Ovary (tissue), 9 donors: ENCODE measurements around the gene ENAH. TPM values are rescaled to one million over a fixed set of nuclear protein-coding genes. Genes with fewer than 3 reads are reported as not detected.

Experiments
- DNase-seq, 5 donors: peaks; one replicate each; pipeline ENCODE4 v3.0.0-alpha.2; 2019 to 2020
- H3K27ac ChIP-seq, 2 donors: fragments of 200-600 bp; one replicate each; pipeline versions ENCODE4 v1.5.1 to v1.8.0; 2019 to 2022
- H3K27me3 ChIP-seq: fragments of 200-600 bp; one replicate; pipeline ENCODE4 v1.8.0; 2022
- H3K36me3 ChIP-seq: fragments of 200-600 bp; sonication (generic); one replicate; pipeline ENCODE4 v1.5.1; 2019
- H3K4me1 ChIP-seq: one replicate; pipeline ENCODE4 v1.8.1; 2013; ENCODE audit warnings: mild to moderate bottlenecking, moderate library complexity; ENCODE audit not compliant: insufficient read depth
- H3K4me3 ChIP-seq: fragments of 200-600 bp; sonication (generic); one replicate; pipeline ENCODE4 v1.5.1; 2017
- H3K9me3 ChIP-seq, 2 donors: fragments of 200-600 bp in 1 of 2; sonication (generic) in 1 of 2; one replicate each; pipeline versions ENCODE4 v1.5.1 to v1.8.1; 2013 to 2019; ENCODE audit warnings: mild to moderate bottlenecking in 1 of 2, moderate library complexity in 1 of 2
- EP300 ChIP-seq: sonication (generic); formaldehyde crosslinking; IDR thresholded peaks from one replicate; pipeline ENCODE4 v1.6.1; 2017; ENCODE audit warnings: antibody characterized with exemption
- POLR2A ChIP-seq: fragments of 450-650 bp; IDR thresholded peaks from one replicate; pipeline ENCODE4 v1.6.1; 2017; ENCODE audit warnings: antibody characterized with exemption, mild to moderate bottlenecking, moderate library complexity
- WGBS, 3 donors: extraction: QIAGEN DNeasy Blood & Tissue Kit in 1 of 3; methylation state at CpG; one replicate each; pipeline versions ENCODE4 v1.1.5 to v1.1.7; 2013 to 2017; 5-methylcytosine and 5-hydroxymethylcytosine counted together
- intact Hi-C, 4 donors: fragments of 100-400 bp; cut with DNase I; formaldehyde crosslinking; loops; one replicate each; pipeline versions ENCODE4 v1.11.0 to v1.15.1; 2022 to 2023
- polyA plus RNA-seq, 2 donors: library from polyadenylated mRNA; stranded (reverse); fragments of 200-250 nt in 1 of 2; fragments of 350-450 nt in 1 of 2; fragmentation: Illumina TruSeq in 1 of 2; extraction: RNeasy Lipid Tissue Mini Kit (QIAGEN cat#74804) in 1 of 2; gene quantifications; one replicate each; pipeline ENCODE4 v1.2.3, GENCODE V29; 2013 to 2014
- total RNA-seq, 7 donors: library from RNA; depleted of rRNA in 2 of 7; stranded (reverse); fragments of >200 nt in 2 of 7; fragmentation: NEBNext Ultra II Directional in 3 of 7; extraction: Animal tissue kit (Norgen Biotek cat#: 25700) in 3 of 7; gene quantifications; one replicate each; pipeline versions ENCODE4 v1.1.0 to v1.2.4, GENCODE V29; 2016 to 2023
- TF ChIP-seq, protein P1 (sequence below), 3 donors: fragments of 450-650 bp in 2 of 3; fragments of 200-600 bp in 1 of 3; IDR thresholded peaks; one replicate each; pipeline versions ENCODE4 v1.5.1 to v1.8.0; 2016 to 2022; ENCODE audit warnings: antibody characterized with exemption in 3 of 3, mild to moderate bottlenecking in 1 of 3
- donor health status: DM: no; HTN: no; CAD: no; lungs with moderate emphysema.
- donor health status: DM: no; HTN: no; CAD: no.
- donor health status: Bipolar disorder and iron deficiency.
- donor health status: DM: yes; HTN: yes; CAD: no.
- donor health status: DM: no; HTN: no; CAD: no.
- donor health status: DM: yes; HTN: yes; CAD: no.

Gene ENAH
- total and polyA plus RNA-seq, 9 donors, result 33.4 to 137 (median 88.6) TPM

DNA sequence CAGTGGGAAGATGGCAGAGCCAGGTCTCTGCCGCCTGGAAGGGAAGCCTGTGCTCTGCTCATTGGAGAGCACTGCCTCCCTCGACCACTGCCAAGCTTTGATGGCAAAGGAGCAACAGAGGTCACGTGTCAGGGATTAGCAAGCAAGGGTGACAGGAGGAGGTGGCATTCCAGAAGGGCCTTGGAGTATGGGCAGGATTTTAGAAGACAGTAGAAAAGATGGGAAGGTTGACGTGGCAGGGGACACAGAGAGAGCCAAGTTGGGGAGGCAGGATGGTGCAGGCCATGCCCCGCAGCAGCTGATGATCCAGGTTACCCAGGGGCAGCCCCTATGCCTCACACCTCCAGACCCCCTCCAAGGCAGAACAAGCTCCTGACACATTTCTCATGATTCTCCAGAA lies 203.1 kb downstream of the ENAH start:
- TF ChIP-seq POLR2A (no peak), EP300 (no peak)
- TF ChIP-seq, protein P1, sequence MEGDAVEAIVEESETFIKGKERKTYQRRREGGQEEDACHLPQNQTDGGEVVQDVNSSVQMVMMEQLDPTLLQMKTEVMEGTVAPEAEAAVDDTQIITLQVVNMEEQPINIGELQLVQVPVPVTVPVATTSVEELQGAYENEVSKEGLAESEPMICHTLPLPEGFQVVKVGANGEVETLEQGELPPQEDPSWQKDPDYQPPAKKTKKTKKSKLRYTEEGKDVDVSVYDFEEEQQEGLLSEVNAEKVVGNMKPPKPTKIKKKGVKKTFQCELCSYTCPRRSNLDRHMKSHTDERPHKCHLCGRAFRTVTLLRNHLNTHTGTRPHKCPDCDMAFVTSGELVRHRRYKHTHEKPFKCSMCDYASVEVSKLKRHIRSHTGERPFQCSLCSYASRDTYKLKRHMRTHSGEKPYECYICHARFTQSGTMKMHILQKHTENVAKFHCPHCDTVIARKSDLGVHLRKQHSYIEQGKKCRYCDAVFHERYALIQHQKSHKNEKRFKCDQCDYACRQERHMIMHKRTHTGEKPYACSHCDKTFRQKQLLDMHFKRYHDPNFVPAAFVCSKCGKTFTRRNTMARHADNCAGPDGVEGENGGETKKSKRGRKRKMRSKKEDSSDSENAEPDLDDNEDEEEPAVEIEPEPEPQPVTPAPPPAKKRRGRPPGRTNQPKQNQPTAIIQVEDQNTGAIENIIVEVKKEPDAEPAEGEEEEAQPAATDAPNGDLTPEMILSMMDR (IDR thresholded peaks at IDR 0.05), result no peak
- H3K36me3 ChIP-seq, result no peaks in the 10 kb centered on the region
- H3K27ac ChIP-seq, result no peak overlapping the region
- no peak overlapping the region for H3K4me3 ChIP-seq
- no peaks in the 10 kb centered on the region for H3K9me3 ChIP-seq
- peaks cover 12% of the 10 kb centered on the region for H3K4me1 ChIP-seq
- intact Hi-C loops, result no loop called here
- no peaks in the 10 kb centered on the region for H3K27me3 ChIP-seq
- no peak for DNase-seq
- 92 to 94% (median 93%) methylated on average over 5 of the region's 5 CpGs for WGBS, 3 donors

DNA sequence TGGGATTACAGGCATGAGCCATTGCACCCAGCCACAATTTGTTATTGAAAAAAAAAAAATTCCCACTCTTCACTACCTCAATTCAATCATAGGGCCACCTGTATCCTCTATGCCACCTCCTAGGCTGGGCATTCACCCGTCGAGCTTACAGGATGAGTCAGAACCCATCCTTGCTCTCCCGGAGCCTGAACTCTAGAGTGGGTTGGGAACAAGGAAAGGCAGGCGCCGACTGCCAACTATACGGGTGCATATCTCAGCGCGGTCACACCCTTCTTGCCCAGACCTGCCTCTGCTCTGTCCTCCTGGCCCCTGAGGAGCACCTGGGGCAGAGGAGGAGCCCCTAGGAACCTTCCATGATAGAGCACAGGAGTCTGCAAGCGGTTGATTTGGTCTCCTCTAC lies 203.7 kb downstream of the ENAH start:
- 85 to 89% (median 88%) methylated on average over 9 of the region's 9 CpGs for WGBS, 3 donors
- Histone ChIP-seq H3K27me3 (no peaks in the 10 kb centered on the region), H3K9me3 (no peaks in the 10 kb centered on the region), H3K4me1 (peaks cover 12% of the 10 kb centered on the region), H3K4me3 (no peak overlapping the region), H3K27ac (no peak overlapping the region), H3K36me3 (no peaks in the 10 kb centered on the region)
- DNase-seq, result peak in 1 of 5 donors; percentile 28
- TF ChIP-seq, protein P1 (IDR thresholded peaks at IDR 0.05), result no peak
- no peak for TF ChIP-seq POLR2A
- no peak for TF ChIP-seq EP300
- intact Hi-C loops, result no loop called here

DNA sequence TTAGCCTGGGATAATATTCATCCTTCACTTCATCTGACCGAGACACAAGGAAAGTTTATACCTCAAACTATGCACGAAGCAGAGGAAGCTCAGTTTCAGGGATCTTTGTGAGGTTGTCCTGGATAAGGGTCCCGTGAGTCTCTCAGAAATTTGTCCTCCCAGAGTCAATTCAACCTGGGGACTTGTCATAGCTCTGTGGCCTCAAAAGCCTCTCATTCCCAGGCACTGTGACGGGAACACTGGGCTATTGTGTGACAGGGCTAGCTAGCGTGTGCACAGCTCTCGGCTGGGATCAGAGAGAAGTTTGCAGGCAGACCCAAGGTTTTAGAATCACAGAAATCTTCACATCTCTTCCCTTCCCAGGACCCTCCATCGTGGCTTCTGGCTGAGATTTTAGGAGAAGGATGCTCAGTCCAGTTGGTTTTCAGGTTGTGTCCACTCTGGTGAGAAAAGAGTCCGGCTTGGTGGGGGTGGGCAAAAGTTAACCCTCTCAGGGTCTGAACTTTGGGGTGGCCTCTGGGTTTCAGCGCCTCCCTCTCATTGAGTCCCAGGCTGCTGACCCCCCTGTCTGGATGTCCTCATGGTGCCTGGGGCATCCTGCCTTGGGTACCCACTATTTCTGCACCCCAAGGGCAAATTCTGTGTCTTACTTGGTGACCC lies 204.6 kb downstream of the ENAH start:
- intact Hi-C loops, result no loop called here
- Histone ChIP-seq H3K4me1 (peaks cover 12% of the 10 kb centered on the region), H3K4me3 (no peak overlapping the region), H3K27ac (peak overlapping the region; percentile 1 to 71), H3K27me3 (no peaks in the 10 kb centered on the region), H3K9me3 (no peaks in the 10 kb centered on the region), H3K36me3 (no peaks in the 10 kb centered on the region)
- no peak for TF ChIP-seq POLR2A
- TF ChIP-seq EP300, result no peak
- TF ChIP-seq, protein P1 (IDR thresholded peaks at IDR 0.05), result no peak
- 30 to 40% (median 31%) methylated on average over 9 of the region's 9 CpGs for WGBS, 3 donors
- DNase-seq, result peak in 1 of 5 donors; percentile 31

DNA sequence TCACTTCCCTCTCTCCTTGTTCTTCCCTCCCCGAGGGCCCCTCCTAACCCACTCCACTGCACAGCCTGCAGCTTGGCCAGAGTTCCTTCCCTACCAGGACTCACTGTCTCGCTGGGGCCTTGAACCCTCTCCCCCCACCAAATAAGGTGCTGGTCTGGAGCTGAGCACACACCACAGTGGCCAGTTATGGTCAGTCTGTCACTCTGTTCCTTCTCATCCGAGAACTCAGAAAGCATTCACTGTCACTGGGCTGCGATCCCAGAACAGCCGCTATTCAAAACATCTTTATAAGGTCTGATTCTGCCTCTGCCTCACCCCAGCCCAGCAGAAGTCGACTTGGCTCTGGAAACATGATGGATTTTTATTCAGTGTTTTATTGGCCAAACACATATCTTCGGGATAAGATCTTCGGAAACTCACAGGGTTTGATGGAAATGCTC lies 205.3 kb downstream of the ENAH start:
- peaks cover 12% of the 10 kb centered on the region for H3K4me1 ChIP-seq
- no peaks in the 10 kb centered on the region for H3K36me3 ChIP-seq
- 4 to 14% (median 8%) methylated on average over 8 of the region's 8 CpGs for WGBS, 3 donors
- no peak for TF ChIP-seq POLR2A
- peak; percentile 25 for TF ChIP-seq EP300
- TF ChIP-seq, protein P1 (IDR thresholded peaks at IDR 0.05), result no peak
- DNase-seq, result peak; percentile 69 to 85 (median 74)
- H3K9me3 ChIP-seq, result no peaks in the 10 kb centered on the region
- peak overlapping the region; percentile 59 to 71 for H3K27ac ChIP-seq
- intact Hi-C loops, result no loop called here
- H3K27me3 ChIP-seq, result no peaks in the 10 kb centered on the region
- no peak overlapping the region for H3K4me3 ChIP-seq
